KMS-11 (cell line): ENCODE measurements around the gene THAP2.

Experiments
- H2AFZ ChIP-seq: fragments of 200-600 bp; sonication (generic); 2 replicates; pipeline ENCODE4 v1.6.1; 2016; ENCODE audit warnings: antibody characterized with exemption, mixed run types, low read depth
- H3K27ac ChIP-seq: fragments of 200-600 bp; sonication (generic); 2 replicates; pipeline ENCODE4 v1.6.1; 2016; ENCODE audit warnings: mild to moderate bottlenecking, mixed run types
- H3K27me3 ChIP-seq: fragments of 200-600 bp; sonication (generic); 2 replicates; pipeline ENCODE4 v1.6.1; 2017; ENCODE audit warnings: mild to moderate bottlenecking, low read depth, mixed run types, moderate library complexity; ENCODE audit not compliant: insufficient read depth
- H3K36me3 ChIP-seq: fragments of 200-600 bp; sonication (generic); 2 replicates; pipeline ENCODE4 v1.6.1; 2017; ENCODE audit warnings: mild to moderate bottlenecking, mixed run types; ENCODE audit not compliant: insufficient read depth
- H3K4me1 ChIP-seq: fragments of 200-600 bp; sonication (generic); 2 replicates; pipeline ENCODE4 v1.6.1; 2016; ENCODE audit warnings: mild to moderate bottlenecking, low read depth, mixed run types; ENCODE audit not compliant: poor library complexity, severe bottlenecking
- H3K4me2 ChIP-seq: fragments of 200-600 bp; sonication (generic); 2 replicates; pipeline ENCODE4 v1.7.0; 2016; ENCODE audit warnings: mild to moderate bottlenecking, mixed run types
- H3K4me3 ChIP-seq: fragments of 200-600 bp; sonication (generic); IDR thresholded peaks from 2 replicates; pipeline ENCODE4 v1.6.1; 2017; ENCODE audit warnings: low read depth, low read length, mixed read lengths; ENCODE audit not compliant: insufficient read depth
- H3K79me2 ChIP-seq: fragments of 200-600 bp; sonication (generic); 2 replicates; pipeline ENCODE4 v1.6.1; 2016; ENCODE audit warnings: low read depth, mixed run types; ENCODE audit not compliant: insufficient read depth
- H3K9ac ChIP-seq: fragments of 200-600 bp; sonication (generic); 2 replicates; pipeline ENCODE4 v1.6.1; 2016; ENCODE audit warnings: mild to moderate bottlenecking, mixed run types
- H4K20me1 ChIP-seq: fragments of 200-600 bp; sonication (generic); 2 replicates; pipeline ENCODE4 v1.6.1; 2016; ENCODE audit warnings: mild to moderate bottlenecking, mixed run types; ENCODE audit not compliant: insufficient read depth
- CTCF ChIP-seq: fragments of 200-600 bp; sonication (generic); conservative IDR thresholded peaks from 2 replicates; pipeline ENCODE4 v1.6.1; 2017; ENCODE audit warnings: low read depth, mild to moderate bottlenecking, antibody characterized with exemption, low read length, moderate library complexity, mixed read lengths

THAP2 gene

GRCh38 chr12:71652656-71653055 lies 11.4 kb upstream of the THAP2 start:
- Histone ChIP-seq H2AFZ (no peak overlapping the region), H3K27ac (no peak overlapping the region), H3K79me2 (peaks cover 60% of the 10 kb centered on the region; the same call in 1 of the 2 replicates), H4K20me1 (no peaks in the 10 kb centered on the region; the same call in 1 of the 2 replicates), H3K4me1 (no peaks in the 10 kb centered on the region), H3K36me3 (peaks cover 23% of the 10 kb centered on the region; the same call in 1 of the 2 replicates), H3K9ac (no peak overlapping the region), H3K4me2 (no peak overlapping the region), H3K27me3 (no peaks in the 10 kb centered on the region), H3K4me3 (no peak overlapping the region)
- no peak for TF ChIP-seq CTCF

GRCh38 chr12:71653137-71653536 lies 11.0 kb upstream of the THAP2 start:
- H4K20me1 ChIP-seq = no peaks in the 10 kb centered on the region
- H3K4me1 ChIP-seq = no peaks in the 10 kb centered on the region
- TF ChIP-seq CTCF = no peak
- H3K27ac ChIP-seq = no peak overlapping the region
- no peak overlapping the region for H3K4me2 ChIP-seq
- no peak overlapping the region for H3K9ac ChIP-seq
- H2AFZ ChIP-seq = no peak overlapping the region
- H3K4me3 ChIP-seq = no peak overlapping the region
- peaks cover 60% of the 10 kb centered on the region; the same call in 1 of the 2 replicates for H3K79me2 ChIP-seq
- H3K27me3 ChIP-seq = no peaks in the 10 kb centered on the region
- peaks cover 23% of the 10 kb centered on the region; the same call in 1 of the 2 replicates for H3K36me3 ChIP-seq

GRCh38 chr12:71654200-71654599 lies 9.9 kb upstream of the THAP2 start:
- no peaks in the 10 kb centered on the region for H3K4me1 ChIP-seq
- no peak overlapping the region for H3K4me2 ChIP-seq
- peaks cover 59% of the 10 kb centered on the region; the same call in 1 of the 2 replicates for H3K79me2 ChIP-seq
- H3K9ac ChIP-seq = no peak overlapping the region
- H3K36me3 ChIP-seq = peaks cover 32% of the 10 kb centered on the region; the same call in 1 of the 2 replicates
- H3K27ac ChIP-seq = no peak overlapping the region
- no peak overlapping the region for H2AFZ ChIP-seq
- no peaks in the 10 kb centered on the region for H4K20me1 ChIP-seq
- H3K4me3 ChIP-seq = no peak overlapping the region
- no peaks in the 10 kb centered on the region for H3K27me3 ChIP-seq
- TF ChIP-seq CTCF = no peak

GRCh38 chr12:71655495-71655894 lies 8.6 kb upstream of the THAP2 start:
- no peak overlapping the region for H2AFZ ChIP-seq
- H4K20me1 ChIP-seq = no peaks in the 10 kb centered on the region
- no peak for TF ChIP-seq CTCF
- H3K4me1 ChIP-seq = peaks cover 4% of the 10 kb centered on the region
- H3K79me2 ChIP-seq = peaks cover 63% of the 10 kb centered on the region; the same call in 1 of the 2 replicates
- H3K27ac ChIP-seq = no peak overlapping the region
- no peak overlapping the region for H3K4me2 ChIP-seq
- H3K36me3 ChIP-seq = peaks cover 38% of the 10 kb centered on the region; the same call in 1 of the 2 replicates
- no peak overlapping the region for H3K9ac ChIP-seq
- no peaks in the 10 kb centered on the region for H3K27me3 ChIP-seq
- no peak overlapping the region for H3K4me3 ChIP-seq
